Stimulated activated CD4-positive, alpha-beta T cell treated with anti-CD3 and anti-CD28 coated beads, TNF-alpha, amount 100 ng/mL, for 48 hours (primary cell): ENCODE results near the gene IGF2BP2.
"Not testable (repeated sequence)": the region's sequence is repeated elsewhere in the genome, so short reads cannot be mapped to it uniquely, and the experiment has no call there.

Experiments
- DNase-seq, 3 donors: peaks; one replicate each; pipeline ENCODE4 v3.0.0-alpha.2; 2020; ENCODE audit warnings: low read depth in 3 of 3

The IGF2BP2 gene

GRCh38 chr3:185825006-185825638 is at the start of gene IGF2BP2:
Gene IGF2BP2, minus strand, starts transcription at chr3:185825042. Its CDS starts 82 bp downstream, at chr3:185824960.
- peak; percentile 26 to 42 (median 29) for DNase-seq

- no peak for DNase-seq
Observed at GRCh38 chr3:185874119-185874518, 49.3 kb upstream of the IGF2BP2 start.

GRCh38 chr3:185867650-185868049 is 42.8 kb upstream of the IGF2BP2 start:
- DNase-seq: no peak

- DNase-seq: no peak
Observed at GRCh38 chr3:185866995-185867394, 42.2 kb upstream of the IGF2BP2 start.

GRCh38 chr3:185866555-185866954 is 41.7 kb upstream of the IGF2BP2 start:
- DNase-seq: no peak

- no peak for DNase-seq
Observed at GRCh38 chr3:185865247-185865646, 40.4 kb upstream of the IGF2BP2 start.

GRCh38 chr3:185864767-185865166 is 39.9 kb upstream of the IGF2BP2 start:
- DNase-seq: no peak

- no peak for DNase-seq
Observed at GRCh38 chr3:185862920-185863319, 38.1 kb upstream of the IGF2BP2 start.

- no peak for DNase-seq
Observed at GRCh38 chr3:185859294-185859972, 34.6 kb upstream of the IGF2BP2 start.

- no peak for DNase-seq
Observed at GRCh38 chr3:185858502-185859225, 33.8 kb upstream of the IGF2BP2 start.

- no peak for DNase-seq
Observed at GRCh38 chr3:185857208-185857607, 32.4 kb upstream of the IGF2BP2 start.

- DNase-seq: no peak
Observed at GRCh38 chr3:185856652-185857051, 31.8 kb upstream of the IGF2BP2 start.

- DNase-seq: not testable (repeated sequence)
Observed at GRCh38 chr3:185853771-185854170, 28.9 kb upstream of the IGF2BP2 start.

- no peak for DNase-seq
Observed at GRCh38 chr3:185852635-185853034, 27.8 kb upstream of the IGF2BP2 start.

GRCh38 chr3:185851959-185852358 is 27.1 kb upstream of the IGF2BP2 start:
- no peak for DNase-seq

- no peak for DNase-seq
Observed at GRCh38 chr3:185851046-185851445, 26.2 kb upstream of the IGF2BP2 start.

GRCh38 chr3:185847506-185847905 is 22.7 kb upstream of the IGF2BP2 start:
- DNase-seq: no peak

- no peak for DNase-seq
Observed at GRCh38 chr3:185846037-185846436, 21.2 kb upstream of the IGF2BP2 start.

GRCh38 chr3:185844051-185844450 is 19.2 kb upstream of the IGF2BP2 start:
- DNase-seq: no peak

GRCh38 chr3:185843635-185844034 is 18.8 kb upstream of the IGF2BP2 start:
- no peak for DNase-seq

GRCh38 chr3:185843126-185843525 is 18.3 kb upstream of the IGF2BP2 start:
- DNase-seq: no peak

- DNase-seq: no peak
Observed at GRCh38 chr3:185842241-185842640, 17.4 kb upstream of the IGF2BP2 start.
